ENCODE results near the gene VAV2. TPM values are rescaled to one million over a fixed set of nuclear protein-coding genes. Genes with fewer than 3 reads are reported as not detected.

The VAV2 gene
- total RNA-seq, 2 experiments from 2014 or later: 11.0 to 27.8 TPM

DNA sequence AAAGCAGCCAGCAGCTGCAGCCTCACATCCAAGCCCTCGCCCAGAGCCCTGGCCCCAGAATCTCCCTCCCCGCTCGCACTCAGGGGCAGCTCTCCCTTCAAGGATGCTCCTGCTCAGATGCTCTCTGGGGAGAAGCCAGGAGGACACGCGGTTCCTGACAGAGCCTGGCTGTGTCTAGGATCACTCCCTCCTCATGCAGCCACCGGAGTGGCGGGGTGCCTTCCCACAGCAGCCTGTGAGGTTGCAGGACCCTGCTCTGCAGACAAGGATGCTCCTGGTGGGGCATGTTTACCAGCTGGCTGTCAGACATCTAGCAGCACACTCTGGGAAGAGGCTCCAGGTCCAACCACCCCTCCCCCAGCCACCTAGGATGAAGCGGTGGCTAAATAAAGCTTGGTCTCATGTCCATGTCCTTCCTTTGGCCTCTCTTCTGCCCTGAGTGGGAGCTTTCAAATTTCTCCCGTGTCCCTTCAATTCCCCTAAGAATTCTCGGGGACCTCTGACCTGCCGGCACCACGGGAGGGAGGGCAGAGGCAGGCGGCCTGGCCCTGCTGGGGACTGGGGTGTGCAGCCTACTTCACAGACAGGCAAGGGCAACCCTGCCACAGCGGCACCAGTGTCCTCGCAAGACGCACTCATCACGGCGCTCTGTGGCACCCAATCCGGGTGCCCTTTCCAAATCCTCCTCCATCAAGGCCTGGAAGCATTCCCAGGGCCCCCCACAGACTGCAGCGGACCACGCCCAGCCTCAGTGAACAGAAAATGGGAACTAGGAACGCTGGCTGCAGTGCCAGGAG is 165.6 kb downstream of the VAV2 start:
- no peaks in the 10 kb centered on the region for H3K79me2 ChIP-seq (ENCODE audit: insufficient read depth, low read depth, low read length)
- ChIA-PET CTCF (ENCODE audit: unreplicated experiment) (no interaction called here), POLR2A (interaction anchor here (0.6 kb wide), 1 partner anchor 173 kb away, joined by 3 read pairs; no protein-coding TSS in a partner anchor)
- no peaks in the 10 kb centered on the region for H4K20me1 ChIP-seq (ENCODE audit: insufficient read depth, low read length)
- no peak overlapping the region for H3K27ac ChIP-seq (ENCODE audit: low read depth, low read length, poor library complexity, severe bottlenecking)
- no peak overlapping the region for H2AFZ ChIP-seq (ENCODE audit: low read length)
- no peaks in the 10 kb centered on the region for H3K9me2 ChIP-seq (ENCODE audit: insufficient read depth, low read length)
- H3K36me3 ChIP-seq (ENCODE audit: insufficient read depth, low read length): no peaks in the 10 kb centered on the region
- no peak overlapping the region for H3K4me3 ChIP-seq (ENCODE audit: low read depth, low read length, poor library complexity, severe bottlenecking)
- H3K4me2 ChIP-seq (ENCODE audit: low read length): no peak overlapping the region
- no TSS peak for BruUV-seq (replicated peaks)
- peaks cover 31% of the 10 kb centered on the region for H3K4me1 ChIP-seq (ENCODE audit: insufficient read depth, low read length, poor library complexity, severe bottlenecking)
- DNase-seq (ENCODE audit: low spot score): no peak
- no peaks in the 10 kb centered on the region for H3K9me3 ChIP-seq (ENCODE audit: low read length)
- TF ChIP-seq EZH2phosphoT487 (IDR thresholded peaks at IDR 0.05; ENCODE audit: borderline replicate concordance, low read depth, low read length): no peak
- TF ChIP-seq, protein P1, sequence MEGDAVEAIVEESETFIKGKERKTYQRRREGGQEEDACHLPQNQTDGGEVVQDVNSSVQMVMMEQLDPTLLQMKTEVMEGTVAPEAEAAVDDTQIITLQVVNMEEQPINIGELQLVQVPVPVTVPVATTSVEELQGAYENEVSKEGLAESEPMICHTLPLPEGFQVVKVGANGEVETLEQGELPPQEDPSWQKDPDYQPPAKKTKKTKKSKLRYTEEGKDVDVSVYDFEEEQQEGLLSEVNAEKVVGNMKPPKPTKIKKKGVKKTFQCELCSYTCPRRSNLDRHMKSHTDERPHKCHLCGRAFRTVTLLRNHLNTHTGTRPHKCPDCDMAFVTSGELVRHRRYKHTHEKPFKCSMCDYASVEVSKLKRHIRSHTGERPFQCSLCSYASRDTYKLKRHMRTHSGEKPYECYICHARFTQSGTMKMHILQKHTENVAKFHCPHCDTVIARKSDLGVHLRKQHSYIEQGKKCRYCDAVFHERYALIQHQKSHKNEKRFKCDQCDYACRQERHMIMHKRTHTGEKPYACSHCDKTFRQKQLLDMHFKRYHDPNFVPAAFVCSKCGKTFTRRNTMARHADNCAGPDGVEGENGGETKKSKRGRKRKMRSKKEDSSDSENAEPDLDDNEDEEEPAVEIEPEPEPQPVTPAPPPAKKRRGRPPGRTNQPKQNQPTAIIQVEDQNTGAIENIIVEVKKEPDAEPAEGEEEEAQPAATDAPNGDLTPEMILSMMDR (conservative IDR thresholded peaks at IDR 0.05; ENCODE audit: low read length): no peak
- intact Hi-C loops (cut with micrococcal nuclease; ENCODE audit: unreplicated experiment): no loop called here

DNA sequence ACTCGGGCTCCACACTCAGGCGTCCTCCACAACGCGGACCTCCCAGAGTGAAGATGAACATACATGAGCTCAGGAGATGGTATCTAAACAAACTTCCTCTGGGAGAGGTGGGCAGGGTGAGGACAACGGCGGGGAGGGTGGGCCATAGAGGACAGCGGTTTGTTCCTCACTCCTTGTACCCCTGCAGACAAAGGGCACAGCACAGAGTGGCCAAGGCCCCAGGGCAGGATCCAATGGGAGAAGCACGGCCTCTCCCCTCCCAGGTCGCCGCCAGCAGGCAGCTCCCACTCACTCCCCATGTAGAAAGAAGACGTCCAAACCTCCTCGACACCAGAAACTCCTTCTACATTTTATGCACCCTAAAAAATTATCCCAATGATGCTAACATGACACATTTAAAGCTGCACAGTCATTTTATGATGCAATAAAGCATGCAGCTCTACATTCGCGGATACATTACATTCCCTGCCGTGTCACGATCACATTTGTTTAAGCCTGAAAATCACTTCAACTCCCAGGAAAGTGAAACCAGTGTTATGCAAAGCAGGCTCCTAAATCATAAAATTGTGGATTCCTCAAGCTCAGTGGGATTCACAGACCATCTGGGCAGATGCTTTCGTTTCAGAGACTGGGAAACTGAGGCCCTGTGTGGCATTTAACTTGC is 166.4 kb downstream of the VAV2 start:
- Histone ChIP-seq H3K27ac (ENCODE audit: low read depth, low read length, poor library complexity, severe bottlenecking) (no peak overlapping the region), H3K36me3 (ENCODE audit: insufficient read depth, low read length) (no peaks in the 10 kb centered on the region), H3K9me2 (ENCODE audit: insufficient read depth, low read length) (no peaks in the 10 kb centered on the region), H3K4me3 (ENCODE audit: low read depth, low read length, poor library complexity, severe bottlenecking) (no peak overlapping the region), H2AFZ (ENCODE audit: low read length) (no peak overlapping the region), H3K9me3 (ENCODE audit: low read length) (no peaks in the 10 kb centered on the region), H4K20me1 (ENCODE audit: insufficient read depth, low read length) (no peaks in the 10 kb centered on the region), H3K4me2 (ENCODE audit: low read length) (no peak overlapping the region), H3K79me2 (ENCODE audit: insufficient read depth, low read depth, low read length) (no peaks in the 10 kb centered on the region), H3K4me1 (ENCODE audit: insufficient read depth, low read length, poor library complexity, severe bottlenecking) (peaks cover 31% of the 10 kb centered on the region)
- TF ChIP-seq EZH2phosphoT487 (IDR thresholded peaks at IDR 0.05; ENCODE audit: borderline replicate concordance, low read depth, low read length): no peak
- TF ChIP-seq, protein P1 (conservative IDR thresholded peaks at IDR 0.05; ENCODE audit: low read length): no peak
- DNase-seq (ENCODE audit: low spot score): no peak
- intact Hi-C loops (cut with micrococcal nuclease; ENCODE audit: unreplicated experiment): no loop called here
- POLR2A ChIA-PET: no interaction called here
- no TSS peak for BruUV-seq (replicated peaks)
- CTCF ChIA-PET (ENCODE audit: unreplicated experiment): interaction anchor here (0.6 kb wide), 1 partner anchor 43 kb away, joined by 3 read pairs; no protein-coding TSS in a partner anchor

DNA sequence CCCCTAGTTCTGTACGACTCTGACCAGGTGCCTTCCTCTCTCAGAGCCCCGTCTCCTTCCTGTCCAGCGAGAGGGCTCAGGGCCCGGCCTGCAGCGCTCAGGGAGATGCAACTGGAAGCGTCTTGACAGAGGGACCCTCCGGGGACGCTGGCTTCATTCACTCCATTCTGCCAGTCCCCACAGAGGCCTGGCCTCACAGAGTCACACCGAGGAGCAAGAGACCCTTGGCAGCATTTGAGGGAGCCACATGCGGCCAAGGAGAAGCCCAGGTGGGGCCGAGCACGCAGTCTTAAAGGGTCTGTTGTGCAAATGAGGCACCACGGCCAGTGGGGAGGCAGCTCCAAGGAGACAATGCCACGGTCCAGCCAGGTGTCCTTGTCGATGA is 167.3 kb downstream of the VAV2 start:
- H3K4me2 ChIP-seq (ENCODE audit: low read length): no peak overlapping the region

More for the DNA sequence above, 167.3 kb downstream of the VAV2 start:
- no peak for TF ChIP-seq EZH2phosphoT487 (IDR thresholded peaks at IDR 0.05; ENCODE audit: borderline replicate concordance, low read depth, low read length)
- TF ChIP-seq, protein P1 (conservative IDR thresholded peaks at IDR 0.05; ENCODE audit: low read length): no peak
- no peak overlapping the region for H3K4me3 ChIP-seq (ENCODE audit: low read depth, low read length, poor library complexity, severe bottlenecking)
- intact Hi-C loops (cut with micrococcal nuclease; ENCODE audit: unreplicated experiment): no loop called here
- H3K27ac ChIP-seq (ENCODE audit: low read depth, low read length, poor library complexity, severe bottlenecking): no peak overlapping the region
- BruUV-seq (replicated peaks): no TSS peak
- H4K20me1 ChIP-seq (ENCODE audit: insufficient read depth, low read length): no peaks in the 10 kb centered on the region
- POLR2A ChIA-PET: no interaction called here
- H3K4me1 ChIP-seq (ENCODE audit: insufficient read depth, low read length, poor library complexity, severe bottlenecking): peaks cover 31% of the 10 kb centered on the region
- no peaks in the 10 kb centered on the region for H3K79me2 ChIP-seq (ENCODE audit: insufficient read depth, low read depth, low read length)
- H3K9me3 ChIP-seq (ENCODE audit: low read length): no peaks in the 10 kb centered on the region
- no peaks in the 10 kb centered on the region for H3K36me3 ChIP-seq (ENCODE audit: insufficient read depth, low read length)
- no peak for DNase-seq (ENCODE audit: low spot score)
- no peaks in the 10 kb centered on the region for H3K9me2 ChIP-seq (ENCODE audit: insufficient read depth, low read length)
- CTCF ChIA-PET (ENCODE audit: unreplicated experiment): interaction anchor here (0.6 kb wide), 1 partner anchor 42 kb away, joined by 3 read pairs; no protein-coding TSS in a partner anchor
- H2AFZ ChIP-seq (ENCODE audit: low read length): no peak overlapping the region
